GM12801 (cell line): ENCODE results near the gene ANAPC5.

Source experiments
- CTCF ChIP-seq: IDR thresholded peaks from one replicate; pipeline ENCODE4 v1.5.1; 2011; ENCODE audit warnings: control low read depth; ENCODE audit not compliant: insufficient read length; ENCODE audit errors: extremely low read depth

The ANAPC5 gene

GRCh38 chr12:121325922-121326396 is 26.3 kb downstream of the ANAPC5 start:
- no peak for TF ChIP-seq CTCF

GRCh38 chr12:121323908-121324307 is 28.3 kb downstream of the ANAPC5 start:
- no peak for TF ChIP-seq CTCF

- no peak for TF ChIP-seq CTCF
Measured at GRCh38 chr12:121318121-121318520, 34.1 kb downstream of the ANAPC5 start.

GRCh38 chr12:121314431-121314830 is 37.8 kb downstream of the ANAPC5 start:
- no peak for TF ChIP-seq CTCF

- no peak for TF ChIP-seq CTCF
Measured at GRCh38 chr12:121304306-121304705, 47.9 kb downstream of the ANAPC5 start.

- TF ChIP-seq CTCF = no peak
Measured at GRCh38 chr12:121301876-121302275, 50.3 kb downstream of the ANAPC5 start.

GRCh38 chr12:121300083-121300819 is 52.0 kb downstream of the ANAPC5 start:
- no peak for TF ChIP-seq CTCF

GRCh38 chr12:121299662-121300061 is 52.5 kb downstream of the ANAPC5 start:
- TF ChIP-seq CTCF = no peak
